ENCODE measurements around the gene ZNF57.

DNA sequence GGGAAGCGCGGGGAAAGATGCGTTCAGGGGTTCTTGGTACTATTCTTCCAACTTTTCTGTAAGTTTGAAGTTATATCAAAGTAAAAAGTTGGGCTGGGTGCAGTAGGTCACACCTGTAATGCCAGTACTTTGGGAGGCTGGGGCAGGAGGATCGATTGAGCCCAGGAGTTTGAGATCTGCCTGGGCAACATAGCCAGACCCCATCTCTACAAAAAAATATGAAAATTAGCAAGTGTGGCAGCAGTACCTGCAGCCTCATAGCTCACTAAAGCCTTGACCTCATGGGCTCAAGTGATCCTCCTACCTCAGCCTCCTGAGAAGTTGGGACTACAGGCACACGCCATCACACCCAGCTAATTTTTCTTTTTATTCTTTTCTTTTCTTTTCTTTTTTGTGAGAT lies 56.4 kb downstream of the ZNF57 start:
- TF ChIP-seq, protein P1, sequence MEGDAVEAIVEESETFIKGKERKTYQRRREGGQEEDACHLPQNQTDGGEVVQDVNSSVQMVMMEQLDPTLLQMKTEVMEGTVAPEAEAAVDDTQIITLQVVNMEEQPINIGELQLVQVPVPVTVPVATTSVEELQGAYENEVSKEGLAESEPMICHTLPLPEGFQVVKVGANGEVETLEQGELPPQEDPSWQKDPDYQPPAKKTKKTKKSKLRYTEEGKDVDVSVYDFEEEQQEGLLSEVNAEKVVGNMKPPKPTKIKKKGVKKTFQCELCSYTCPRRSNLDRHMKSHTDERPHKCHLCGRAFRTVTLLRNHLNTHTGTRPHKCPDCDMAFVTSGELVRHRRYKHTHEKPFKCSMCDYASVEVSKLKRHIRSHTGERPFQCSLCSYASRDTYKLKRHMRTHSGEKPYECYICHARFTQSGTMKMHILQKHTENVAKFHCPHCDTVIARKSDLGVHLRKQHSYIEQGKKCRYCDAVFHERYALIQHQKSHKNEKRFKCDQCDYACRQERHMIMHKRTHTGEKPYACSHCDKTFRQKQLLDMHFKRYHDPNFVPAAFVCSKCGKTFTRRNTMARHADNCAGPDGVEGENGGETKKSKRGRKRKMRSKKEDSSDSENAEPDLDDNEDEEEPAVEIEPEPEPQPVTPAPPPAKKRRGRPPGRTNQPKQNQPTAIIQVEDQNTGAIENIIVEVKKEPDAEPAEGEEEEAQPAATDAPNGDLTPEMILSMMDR (IDR thresholded peaks at IDR 0.05), result no peak
- TF ChIP-seq POLR2A (IDR thresholded peaks at IDR 0.05), result no peak
